NK-92 (cell line): ENCODE results near the gene FOS.

Experiments used
- DNase-seq: peaks from one replicate; lab custom pipeline; 2025; ENCODE audit not compliant: unreplicated experiment; lab: John Stamatoyannopoulos, UW

Gene FOS

DNA sequence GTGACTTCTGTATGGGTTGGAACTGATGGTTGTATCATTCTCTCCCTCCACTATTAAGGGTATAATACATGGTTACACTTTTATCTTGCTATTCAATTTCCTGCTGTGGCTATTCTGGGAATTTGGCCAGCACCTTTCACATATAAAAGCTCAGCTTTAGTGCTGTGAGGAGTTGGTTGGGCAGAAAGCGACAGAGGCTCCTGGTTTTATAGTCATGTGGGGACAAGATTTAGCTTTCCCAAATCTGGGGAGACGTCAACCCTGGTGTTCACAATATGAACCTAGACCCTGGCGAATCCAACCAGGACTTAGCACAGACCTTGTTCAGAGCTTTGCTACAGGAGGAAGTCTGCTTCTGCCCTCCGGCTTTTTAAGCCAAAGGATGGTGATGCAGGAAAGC lies 36.5 kb downstream of the FOS start:
- DNase-seq: no peak

DNA sequence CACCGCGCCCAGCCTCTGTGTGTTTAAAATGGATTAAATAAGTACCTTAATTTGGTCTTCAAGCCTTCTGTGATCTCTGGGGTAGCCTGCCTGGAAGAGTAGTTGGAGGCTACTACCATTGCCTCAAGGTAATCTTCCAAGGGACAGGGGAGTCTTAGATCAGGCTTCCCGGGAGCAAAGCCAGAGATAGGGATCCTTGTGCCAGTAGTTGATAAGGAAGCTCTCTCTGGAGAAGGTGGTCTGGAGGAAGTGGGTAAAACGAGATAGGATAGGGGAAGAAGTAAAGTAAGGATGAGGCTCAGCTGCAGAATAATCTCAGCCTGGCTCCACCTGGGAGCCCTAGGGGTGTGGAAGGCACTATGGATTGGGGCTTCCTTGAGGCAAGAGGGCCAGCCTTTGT lies 38.5 kb downstream of the FOS start:
- no peak for DNase-seq

DNA sequence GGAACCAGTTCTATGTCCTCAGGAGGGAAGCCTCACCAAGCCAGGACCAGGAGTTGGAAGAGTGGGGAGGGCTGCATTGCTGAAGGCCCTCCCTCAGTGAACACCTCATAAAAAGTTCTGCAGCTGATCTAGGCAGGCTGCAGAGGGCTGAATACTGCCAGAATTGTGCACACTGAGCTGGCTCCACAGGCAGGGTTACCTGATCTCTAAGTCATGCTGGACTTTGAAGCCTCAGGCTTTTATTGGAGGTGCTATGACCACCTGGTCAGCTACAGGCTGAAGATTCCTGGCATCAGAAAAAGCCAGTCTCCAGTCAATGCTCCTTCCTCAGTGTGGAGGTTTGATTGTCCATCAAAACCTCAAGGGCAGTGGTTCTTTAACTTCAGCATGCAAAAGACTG lies 39.7 kb downstream of the FOS start:
- no peak for DNase-seq

DNA sequence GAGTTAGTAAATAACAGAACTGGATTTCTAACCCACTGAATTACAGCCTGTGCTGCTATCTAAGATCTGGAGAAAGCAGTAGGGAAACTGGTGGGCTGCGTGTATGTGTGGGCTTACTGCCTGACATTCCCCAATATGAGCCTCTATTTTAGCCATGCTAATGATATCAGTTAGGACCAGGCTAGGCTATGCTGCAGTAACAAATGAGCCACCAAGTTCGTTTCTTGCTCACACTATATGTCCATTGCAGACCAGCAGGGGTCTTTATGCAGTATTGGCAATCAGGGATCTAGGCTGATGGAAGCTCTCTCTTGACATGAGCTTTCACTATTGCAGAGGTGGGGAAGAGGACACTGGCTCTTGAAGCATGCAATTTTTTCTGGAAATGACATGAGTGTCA lies 40.4 kb downstream of the FOS start:
- DNase-seq: no peak

DNA sequence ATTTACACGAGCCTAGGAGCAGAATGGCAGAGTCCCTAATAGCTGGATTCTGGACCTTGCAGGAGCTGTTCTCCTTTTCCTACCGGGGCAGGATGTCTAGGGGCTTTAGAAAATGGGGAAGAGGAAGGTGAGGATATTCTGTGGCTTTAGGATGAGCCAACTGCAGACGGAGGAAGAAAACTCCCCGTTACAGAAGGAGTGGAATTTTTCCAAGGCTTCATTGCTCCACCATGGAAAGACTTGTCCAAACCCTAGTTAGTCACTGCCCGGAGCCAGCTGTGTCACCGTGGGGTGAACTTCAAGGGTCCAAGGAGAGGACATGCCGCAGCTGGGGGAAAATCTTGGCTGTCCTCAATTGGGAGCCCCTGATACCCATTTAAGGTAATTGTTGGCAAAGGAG lies 41.6 kb downstream of the FOS start:
- no peak for DNase-seq

DNA sequence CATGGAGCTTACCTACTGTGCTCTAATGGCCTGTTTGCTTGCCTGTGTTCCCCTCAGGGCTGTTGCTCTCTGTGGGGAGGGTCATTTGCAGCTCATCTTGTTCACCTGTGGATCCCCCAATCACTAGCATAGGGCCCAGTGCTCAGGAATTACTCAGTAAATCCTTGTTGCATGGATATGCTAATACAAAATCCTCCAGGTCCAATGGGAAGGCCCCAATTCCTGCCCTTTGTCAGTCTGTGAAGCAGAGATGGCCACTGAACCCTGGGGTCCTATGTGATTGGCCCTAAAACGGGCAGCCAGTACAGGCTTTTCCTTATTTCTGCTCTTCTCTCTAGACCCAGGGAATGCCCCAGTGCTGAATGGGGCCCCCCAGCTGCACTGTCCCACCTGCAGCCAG lies 44.1 kb downstream of the FOS start:
- DNase-seq: no peak

DNA sequence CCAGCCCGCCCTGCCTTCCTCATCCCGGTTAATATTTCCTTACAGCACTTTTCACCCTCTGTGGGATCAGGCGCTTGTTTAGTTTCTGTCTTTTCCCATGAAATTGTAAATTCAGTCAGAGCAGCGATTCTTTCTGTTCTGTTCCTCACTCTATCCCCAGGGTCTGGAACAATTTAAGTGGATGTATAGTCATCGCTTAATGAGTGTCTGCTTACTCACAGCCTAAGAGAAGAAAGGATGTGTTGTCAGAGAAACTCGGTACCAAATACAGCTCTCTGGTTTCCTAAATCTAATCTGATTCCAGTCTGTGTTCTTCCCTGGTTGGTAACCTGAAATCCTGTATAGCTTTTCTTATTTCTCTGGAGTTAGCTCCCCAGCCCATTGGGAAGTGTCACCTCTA lies 44.9 kb downstream of the FOS start:
- no peak for DNase-seq

DNA sequence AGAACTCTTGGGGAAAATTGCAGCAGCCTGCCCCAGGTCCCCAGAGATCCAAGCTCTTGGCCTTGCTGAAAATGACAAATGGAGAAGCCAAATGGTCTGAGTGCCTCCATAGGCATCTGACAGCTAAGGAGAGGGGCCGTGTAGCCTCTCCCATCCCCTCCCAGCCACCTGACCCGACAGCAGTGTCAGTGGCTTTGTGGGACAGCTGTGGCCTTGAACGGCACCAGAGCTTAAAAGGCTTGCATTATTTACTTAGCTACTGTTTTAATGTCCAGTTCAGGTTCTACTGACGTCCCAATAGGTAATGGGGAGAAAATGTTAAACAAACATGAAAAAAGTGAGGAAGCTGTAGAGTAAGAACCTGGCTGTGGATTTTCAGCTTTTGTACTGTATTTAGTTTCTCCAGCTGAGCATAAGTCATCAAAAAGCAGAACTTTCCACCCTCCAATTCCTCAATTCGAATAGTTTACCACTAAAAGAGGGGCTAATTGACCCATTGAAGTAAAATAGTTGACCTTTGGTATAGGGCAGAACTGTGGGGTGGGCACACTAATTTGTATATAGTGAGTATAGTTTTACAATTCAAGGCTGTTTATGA lies 50.0 kb downstream of the FOS start:
- no peak for DNase-seq

DNA sequence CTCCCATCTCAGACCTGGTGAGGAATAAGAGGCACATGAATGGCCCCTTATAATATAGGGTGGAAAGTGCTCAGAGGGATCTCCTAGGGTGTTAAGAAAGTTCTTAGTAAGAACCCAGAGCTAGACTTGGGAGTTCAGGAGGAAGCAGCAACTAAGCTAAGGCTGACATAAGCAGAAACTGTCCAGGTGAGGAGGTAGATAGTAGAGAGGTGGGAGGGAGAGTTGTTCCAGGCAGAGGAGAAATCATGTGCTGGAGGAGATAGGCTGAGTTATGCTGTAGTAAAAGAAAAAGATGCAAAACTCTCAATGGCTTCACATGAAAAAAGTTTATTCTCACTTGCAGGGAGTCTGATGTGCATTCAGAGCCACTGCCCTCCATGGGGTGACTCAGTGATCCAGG lies 50.7 kb downstream of the FOS start:
- DNase-seq: no peak

DNA sequence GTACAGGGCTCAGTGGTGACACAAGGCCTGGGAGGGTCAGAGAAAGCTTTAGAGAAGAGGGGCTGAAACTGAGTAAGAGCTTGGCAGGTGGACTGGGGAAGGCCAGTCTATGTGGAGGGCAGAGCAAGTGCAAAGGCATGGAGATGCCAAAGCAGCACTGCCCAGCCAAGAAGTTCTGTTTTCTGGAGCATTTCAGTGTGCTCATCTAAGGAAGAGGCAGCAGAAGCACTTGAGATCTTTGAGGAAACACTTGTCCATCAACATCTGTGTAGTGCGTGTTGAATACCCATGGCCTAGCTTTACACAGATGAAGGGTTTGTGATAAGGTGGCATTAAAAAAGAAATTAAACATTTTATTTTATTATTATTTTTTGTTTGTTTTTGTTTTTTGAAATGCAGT lies 52.8 kb downstream of the FOS start:
- no peak for DNase-seq
